ENCODE results near the gene MYLK3. TPM values are rescaled to one million over a fixed set of nuclear protein-coding genes. Genes with fewer than 3 reads are reported as not detected.

Gene MYLK3
- total RNA-seq, 6 experiments from 2014 or later: 0.02 to 0.35 (median 0.19) TPM; not detected in 1

- H3K27ac Mint-ChIP-seq: no peak overlapping the region
- H3K36me3 Mint-ChIP-seq (ENCODE audit: low read depth): no peaks in the 10 kb centered on the region
- no peak for TF ChIP-seq CTCF (IDR thresholded peaks at IDR 0.05)
- no peaks in the 10 kb centered on the region for H3K9me3 Mint-ChIP-seq
- no peak overlapping the region for H3K4me3 Mint-ChIP-seq
- H3K27me3 Mint-ChIP-seq (ENCODE audit: insufficient read depth): peaks cover 9% of the 10 kb centered on the region
- no peak for DNase-seq
- H3K4me1 Mint-ChIP-seq (ENCODE audit: low read depth): peaks cover 5% of the 10 kb centered on the region; the same call in 1 of the 2 replicates
Measured at GRCh38 chr16:46736695-46737094, 11.4 kb downstream of the MYLK3 start.

GRCh38 chr16:46733319-46733830 lies 14.8 kb downstream of the MYLK3 start:
- Mint-ChIP-seq H3K36me3 (ENCODE audit: low read depth) (no peaks in the 10 kb centered on the region), H3K27me3 (ENCODE audit: insufficient read depth) (peaks cover 17% of the 10 kb centered on the region), H3K27ac (no peak overlapping the region), H3K4me1 (ENCODE audit: low read depth) (no peaks in the 10 kb centered on the region; the same call in 1 of the 2 replicates), H3K4me3 (no peak overlapping the region), H3K9me3 (no peaks in the 10 kb centered on the region)
- no peak for TF ChIP-seq CTCF (IDR thresholded peaks at IDR 0.05)
- no peak for DNase-seq

GRCh38 chr16:46732561-46732960 lies 15.6 kb downstream of the MYLK3 start:
- no peaks in the 10 kb centered on the region; the same call in 1 of the 2 replicates for H3K4me1 Mint-ChIP-seq (ENCODE audit: low read depth)
- no peak overlapping the region for H3K27ac Mint-ChIP-seq
- no peak overlapping the region for H3K4me3 Mint-ChIP-seq

GRCh38 chr16:46731691-46732555 lies 16.2 kb downstream of the MYLK3 start:
- peaks cover 22% of the 10 kb centered on the region for H3K27me3 Mint-ChIP-seq (ENCODE audit: insufficient read depth)
- no peaks in the 10 kb centered on the region; the same call in 1 of the 2 replicates for H3K4me1 Mint-ChIP-seq (ENCODE audit: low read depth)
- no peaks in the 10 kb centered on the region for H3K36me3 Mint-ChIP-seq (ENCODE audit: low read depth)
- H3K4me3 Mint-ChIP-seq: no peak overlapping the region
- H3K9me3 Mint-ChIP-seq: no peaks in the 10 kb centered on the region
- no peak for TF ChIP-seq CTCF (IDR thresholded peaks at IDR 0.05)
- DNase-seq: no peak
- H3K27ac Mint-ChIP-seq: no peak overlapping the region

More at GRCh38 chr16:46732561-46732960, 15.6 kb downstream of the MYLK3 start:
- no peak for DNase-seq
- no peaks in the 10 kb centered on the region for H3K36me3 Mint-ChIP-seq (ENCODE audit: low read depth)
- peaks cover 21% of the 10 kb centered on the region for H3K27me3 Mint-ChIP-seq (ENCODE audit: insufficient read depth)
- TF ChIP-seq CTCF (IDR thresholded peaks at IDR 0.05): no peak
- no peaks in the 10 kb centered on the region for H3K9me3 Mint-ChIP-seq

- Mint-ChIP-seq H3K36me3 (ENCODE audit: low read depth) (no peaks in the 10 kb centered on the region), H3K27ac (no peak overlapping the region), H3K27me3 (ENCODE audit: insufficient read depth) (peaks cover 24% of the 10 kb centered on the region), H3K4me3 (no peak overlapping the region), H3K4me1 (ENCODE audit: low read depth) (no peaks in the 10 kb centered on the region; the same call in 1 of the 2 replicates), H3K9me3 (no peaks in the 10 kb centered on the region)
- no peak for TF ChIP-seq CTCF (IDR thresholded peaks at IDR 0.05)
- DNase-seq: no peak
Measured at GRCh38 chr16:46730801-46731690, 17.1 kb downstream of the MYLK3 start.
